HFFc6 (cell line): ENCODE measurements around the gene PELI2. TPM values are rescaled to one million over a fixed set of nuclear protein-coding genes. Genes with fewer than 3 reads are reported as not detected.
A peak's percentile ranks its signal among the peaks of the same experiment; 100 is the strongest.

Source experiments
- DNase-seq: peaks from one replicate; pipeline ENCODE4 v3.0.0-alpha.2; 2018
- H3K27ac Mint-ChIP-seq: 2 replicates; pipeline ENCODE4 v1.8.0; 2020; ENCODE audit warnings: mild to moderate bottlenecking, mixed read lengths
- H3K27me3 Mint-ChIP-seq: 2 replicates; pipeline ENCODE4 v1.8.0; 2021; ENCODE audit warnings: mild to moderate bottlenecking, moderate library complexity, mixed read lengths; ENCODE audit not compliant: insufficient read depth
- H3K36me3 Mint-ChIP-seq: 2 replicates; pipeline ENCODE4 v1.8.0; 2021; ENCODE audit warnings: low read depth, mixed read lengths
- H3K4me1 Mint-ChIP-seq: 2 replicates; pipeline ENCODE4 v1.8.0; 2020; ENCODE audit warnings: low read depth, mixed read lengths
- H3K4me3 Mint-ChIP-seq: 2 replicates; pipeline ENCODE4 v1.8.0; 2020; ENCODE audit warnings: mild to moderate bottlenecking, moderate library complexity, mixed read lengths
- H3K9me3 Mint-ChIP-seq: 2 replicates; pipeline ENCODE4 v1.8.0; 2020; ENCODE audit warnings: mild to moderate bottlenecking, mixed read lengths
- total RNA-seq, 6 experiments: library from RNA; stranded (reverse); fragmentation: NEBNext Ultra II Directional; extraction: Animal tissue kit (Norgen Biotek cat#: 25700); gene quantifications; 2 replicates in 1 of 6; 3 replicates in 5 of 6; pipeline ENCODE4 v1.2.3, GENCODE V29; 2021
- TF ChIP-seq, protein P1 (sequence below): fragments of 200-600 bp; sonication (generic); IDR thresholded peaks from 2 replicates; pipeline ENCODE4 v1.5.0; 2021; ENCODE audit warnings: antibody characterized with exemption, mild to moderate bottlenecking

Gene PELI2
- total RNA-seq, 6 experiments from 2014 or later, result 0.69 to 5.9 (median 4.6) TPM

DNA sequence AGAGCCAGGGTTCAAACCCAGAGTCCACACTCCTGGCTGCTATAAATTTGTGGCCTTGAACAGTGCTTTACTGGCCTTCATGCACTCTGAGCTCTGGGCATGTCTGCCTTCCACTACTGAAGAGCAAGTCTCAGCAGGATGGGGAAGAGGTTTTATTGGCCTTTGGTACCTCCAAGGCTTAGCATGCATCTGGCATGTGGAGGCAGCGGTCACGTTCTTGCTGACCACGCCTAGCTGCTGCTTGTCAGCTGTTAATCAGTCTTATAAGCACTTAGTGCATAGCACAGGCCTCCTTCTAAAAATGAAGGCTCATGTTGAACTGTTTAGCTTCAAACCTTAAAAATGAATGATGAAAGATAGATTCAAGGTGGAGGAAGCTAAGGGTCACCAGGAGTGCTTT, 177.5 kb downstream of the PELI2 start:
- H3K9me3 Mint-ChIP-seq, result no peaks in the 10 kb centered on the region
- DNase-seq, result no peak
- no peaks in the 10 kb centered on the region for H3K36me3 Mint-ChIP-seq
- no peaks in the 10 kb centered on the region for H3K27me3 Mint-ChIP-seq
- TF ChIP-seq, protein P1, sequence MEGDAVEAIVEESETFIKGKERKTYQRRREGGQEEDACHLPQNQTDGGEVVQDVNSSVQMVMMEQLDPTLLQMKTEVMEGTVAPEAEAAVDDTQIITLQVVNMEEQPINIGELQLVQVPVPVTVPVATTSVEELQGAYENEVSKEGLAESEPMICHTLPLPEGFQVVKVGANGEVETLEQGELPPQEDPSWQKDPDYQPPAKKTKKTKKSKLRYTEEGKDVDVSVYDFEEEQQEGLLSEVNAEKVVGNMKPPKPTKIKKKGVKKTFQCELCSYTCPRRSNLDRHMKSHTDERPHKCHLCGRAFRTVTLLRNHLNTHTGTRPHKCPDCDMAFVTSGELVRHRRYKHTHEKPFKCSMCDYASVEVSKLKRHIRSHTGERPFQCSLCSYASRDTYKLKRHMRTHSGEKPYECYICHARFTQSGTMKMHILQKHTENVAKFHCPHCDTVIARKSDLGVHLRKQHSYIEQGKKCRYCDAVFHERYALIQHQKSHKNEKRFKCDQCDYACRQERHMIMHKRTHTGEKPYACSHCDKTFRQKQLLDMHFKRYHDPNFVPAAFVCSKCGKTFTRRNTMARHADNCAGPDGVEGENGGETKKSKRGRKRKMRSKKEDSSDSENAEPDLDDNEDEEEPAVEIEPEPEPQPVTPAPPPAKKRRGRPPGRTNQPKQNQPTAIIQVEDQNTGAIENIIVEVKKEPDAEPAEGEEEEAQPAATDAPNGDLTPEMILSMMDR, result no peak
- H3K4me3 Mint-ChIP-seq, result no peak overlapping the region
- peaks cover 15% of the 10 kb centered on the region for H3K4me1 Mint-ChIP-seq
- no peak overlapping the region for H3K27ac Mint-ChIP-seq

DNA sequence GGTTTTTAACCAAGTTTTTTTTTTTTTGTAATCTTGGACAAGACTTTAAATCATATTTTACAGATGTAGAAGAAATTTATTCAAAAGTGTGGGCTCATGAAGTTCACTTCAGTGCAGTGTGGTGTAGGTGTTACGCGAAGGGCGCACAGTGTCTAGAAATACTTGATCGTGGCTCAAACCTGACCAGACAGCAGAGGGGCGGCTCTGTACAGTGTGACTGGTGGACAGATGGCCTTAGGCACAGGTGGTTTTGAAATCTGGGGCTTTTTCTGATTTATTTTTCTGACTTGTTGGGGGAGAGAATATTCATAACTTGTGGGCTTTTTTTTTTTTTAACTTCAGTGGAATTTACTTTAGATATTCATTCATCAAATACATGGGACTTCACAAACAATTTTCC, 179.2 kb downstream of the PELI2 start:
- H3K27me3 Mint-ChIP-seq, result no peaks in the 10 kb centered on the region
- no peaks in the 10 kb centered on the region for H3K36me3 Mint-ChIP-seq
- no peaks in the 10 kb centered on the region for H3K9me3 Mint-ChIP-seq
- H3K4me1 Mint-ChIP-seq, result peaks cover 18% of the 10 kb centered on the region
- no peak for DNase-seq
- no peak overlapping the region for H3K4me3 Mint-ChIP-seq
- no peak overlapping the region for H3K27ac Mint-ChIP-seq
- TF ChIP-seq, protein P1, result no peak

DNA sequence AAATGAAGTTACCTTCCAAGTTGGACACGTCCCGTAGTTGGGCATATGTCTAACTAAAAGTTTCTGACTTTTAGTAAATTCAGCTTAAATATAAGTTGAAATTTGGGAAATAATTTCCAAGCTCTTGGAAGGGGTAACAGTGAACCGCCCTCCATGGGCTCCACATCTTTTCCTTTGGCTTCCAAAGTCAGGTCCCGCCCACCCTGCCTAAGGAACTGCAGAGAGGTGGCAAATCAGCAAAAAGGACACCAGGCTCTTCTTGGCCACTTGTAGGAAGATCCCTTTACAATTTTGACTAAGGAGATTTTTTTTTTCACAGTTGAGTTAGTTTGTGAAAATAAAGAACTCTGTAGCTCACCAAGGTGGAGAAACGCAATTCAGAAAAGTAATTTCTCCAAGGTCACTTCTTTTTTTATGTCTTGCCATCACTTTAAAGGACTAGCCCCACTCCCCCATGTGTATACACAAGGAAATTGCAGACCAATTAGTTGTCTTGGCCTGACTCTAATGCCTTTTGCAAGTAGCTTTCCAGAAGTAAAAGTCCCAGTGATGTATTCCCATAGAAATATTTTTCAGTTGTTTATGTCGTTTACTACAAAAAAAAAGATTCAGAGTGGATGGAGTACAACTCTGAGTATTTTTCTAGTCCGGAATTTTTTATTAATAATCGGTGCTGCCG, 181.2 kb downstream of the PELI2 start:
- Mint-ChIP-seq H3K27me3 (no peaks in the 10 kb centered on the region), H3K36me3 (no peaks in the 10 kb centered on the region), H3K4me1 (peaks cover 18% of the 10 kb centered on the region), H3K4me3 (no peak overlapping the region), H3K9me3 (no peaks in the 10 kb centered on the region), H3K27ac (no peak overlapping the region)
- no peak for DNase-seq
- TF ChIP-seq, protein P1, result no peak; the same call in 1 of the 2 replicates

DNA sequence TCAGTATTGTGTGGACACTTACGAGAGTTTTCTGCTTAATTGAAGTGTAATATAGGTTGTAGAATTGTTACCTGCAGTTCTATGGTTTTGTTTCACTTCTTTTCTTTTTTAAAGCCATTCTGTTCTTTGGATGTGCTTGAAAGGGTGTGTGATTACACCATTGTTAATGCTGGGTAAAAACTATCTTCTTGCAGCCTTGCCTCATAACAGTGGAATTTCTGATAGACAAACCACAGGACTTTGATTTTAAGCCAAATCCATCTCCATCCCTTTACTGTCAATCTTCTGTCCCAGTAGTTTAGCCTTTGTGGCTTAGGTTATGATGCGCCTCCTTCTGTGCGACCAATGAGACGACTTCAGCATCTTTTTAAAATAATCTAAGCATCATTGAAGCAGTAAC, 182.3 kb downstream of the PELI2 start:
- DNase-seq, result peak; percentile 11
- H3K27ac Mint-ChIP-seq, result peak overlapping the region; percentile 24
- no peaks in the 10 kb centered on the region for H3K36me3 Mint-ChIP-seq
- H3K4me3 Mint-ChIP-seq, result no peak overlapping the region
- H3K9me3 Mint-ChIP-seq, result no peaks in the 10 kb centered on the region
- peaks cover 18% of the 10 kb centered on the region for H3K4me1 Mint-ChIP-seq
- TF ChIP-seq, protein P1, result no peak
- H3K27me3 Mint-ChIP-seq, result no peaks in the 10 kb centered on the region

DNA sequence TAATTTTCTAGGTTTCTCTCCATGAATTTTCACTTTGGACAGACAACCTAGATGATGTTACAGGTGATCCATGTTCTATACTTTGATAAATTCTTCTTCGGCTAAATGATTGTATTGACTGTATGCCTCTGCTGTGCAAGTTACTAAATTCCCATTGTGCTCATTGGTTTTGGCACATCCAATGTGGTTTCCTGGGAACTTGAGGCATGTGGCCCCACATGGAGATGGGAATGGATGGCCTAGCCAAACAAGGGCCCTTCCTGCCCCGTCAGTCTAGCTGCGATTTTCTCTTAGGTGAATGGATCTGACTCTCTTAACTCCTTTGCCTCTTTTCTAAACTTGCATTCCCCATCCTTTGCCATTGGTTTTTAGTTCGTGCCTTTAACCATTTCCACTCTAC, 186.2 kb downstream of the PELI2 start:
- H3K27me3 Mint-ChIP-seq, result no peaks in the 10 kb centered on the region; the same call in 1 of the 2 replicates
- H3K9me3 Mint-ChIP-seq, result no peaks in the 10 kb centered on the region
- peaks cover 15% of the 10 kb centered on the region for H3K4me1 Mint-ChIP-seq
- TF ChIP-seq, protein P1, result no peak
- H3K4me3 Mint-ChIP-seq, result no peak overlapping the region
- H3K36me3 Mint-ChIP-seq, result no peaks in the 10 kb centered on the region
- no peak for DNase-seq
- no peak overlapping the region for H3K27ac Mint-ChIP-seq
